GM23248 (cell line): ENCODE data around the gene FXYD3. TPM values are rescaled to one million over a fixed set of nuclear protein-coding genes. Genes with fewer than 3 reads are reported as not detected.
A peak's percentile ranks its signal among the peaks of the same experiment; 100 is the strongest.

Source experiments
- DNase-seq: peaks from one replicate; pipeline ENCODE4 v3.0.0-alpha.2; 2015
- H2AFZ ChIP-seq: fragments of 200-600 bp; sonication (generic); 2 replicates; pipeline ENCODE4 v1.6.1; 2016; ENCODE audit warnings: antibody characterized with exemption
- H3F3A ChIP-seq: fragments of 200-600 bp; sonication (generic); 2 replicates; pipeline ENCODE4 v1.6.1; 2016; ENCODE audit warnings: mild to moderate bottlenecking, antibody characterized with exemption, mixed run types; ENCODE audit not compliant: insufficient read depth
- H3K27ac ChIP-seq: fragments of 200-600 bp; sonication (generic); 2 replicates; pipeline ENCODE4 v1.5.1; 2016; ENCODE audit warnings: mild to moderate bottlenecking
- H3K27me3 ChIP-seq: fragments of 200-600 bp; sonication (generic); replicated peaks from 2 replicates; pipeline ENCODE4 v1.6.1; 2016; ENCODE audit warnings: mild to moderate bottlenecking; ENCODE audit not compliant: insufficient read depth
- H3K36me3 ChIP-seq: fragments of 200-600 bp; sonication (generic); 2 replicates; pipeline ENCODE4 v1.6.1; 2016; ENCODE audit warnings: low read depth, mild to moderate bottlenecking
- H3K4me1 ChIP-seq: fragments of 200-600 bp; sonication (generic); 2 replicates; pipeline ENCODE4 v1.6.1; 2016; ENCODE audit warnings: mild to moderate bottlenecking; ENCODE audit not compliant: insufficient read depth
- H3K4me2 ChIP-seq: fragments of 200-600 bp; sonication (generic); one replicate; pipeline ENCODE4 v1.6.1; 2016; ENCODE audit warnings: mild to moderate bottlenecking; ENCODE audit not compliant: unreplicated experiment
- H3K4me3 ChIP-seq: fragments of 200-600 bp; sonication (generic); 2 replicates; pipeline ENCODE4 v1.5.1; 2016; ENCODE audit warnings: mild to moderate bottlenecking
- H3K79me2 ChIP-seq: fragments of 200-600 bp; sonication (generic); 2 replicates; pipeline ENCODE4 v1.6.1; 2016; ENCODE audit warnings: mild to moderate bottlenecking; ENCODE audit not compliant: insufficient read depth
- H3K9ac ChIP-seq: fragments of 200-600 bp; sonication (generic); 2 replicates; pipeline ENCODE4 v1.6.1; 2016; ENCODE audit warnings: mild to moderate bottlenecking
- H3K9me2 ChIP-seq: fragments of 200-600 bp; sonication (generic); 2 replicates; pipeline ENCODE4 v1.6.1; 2016; ENCODE audit warnings: mixed run types, mild to moderate bottlenecking, moderate library complexity; ENCODE audit not compliant: insufficient read depth
- H3K9me3 ChIP-seq: fragments of 200-600 bp; sonication (generic); one replicate; pipeline ENCODE4 v1.6.1; 2017; ENCODE audit warnings: low read depth
- H4K20me1 ChIP-seq: fragments of 200-600 bp; sonication (generic); 2 replicates; pipeline ENCODE4 v1.6.0; 2016; ENCODE audit not compliant: insufficient read depth
- EZH2 ChIP-seq: fragments of 200-600 bp; sonication (generic); IDR thresholded peaks from 2 replicates; pipeline ENCODE4 v1.6.1; 2018; ENCODE audit warnings: antibody characterized with exemption, mild to moderate bottlenecking; ENCODE audit not compliant: insufficient read depth, poor library complexity, severe bottlenecking
- EZH2phosphoT487 ChIP-seq: fragments of 200-600 bp; sonication (generic); IDR thresholded peaks from 2 replicates; pipeline ENCODE4 v1.6.1; 2018; ENCODE audit warnings: antibody characterized with exemption, moderate library complexity, mild to moderate bottlenecking, low read depth; ENCODE audit not compliant: insufficient read depth
- WGBS, 2 experiments: methylation state at CpG; one replicate each; pipeline ENCODE4 v1.1.6; 2015 to 2017; ENCODE audit warnings: low lambda C conversion rate in 2 of 2, low coverage in 1 of 2; ENCODE audit errors: missing lambda C conversion rate in 2 of 2; 5-methylcytosine and 5-hydroxymethylcytosine counted together
- in situ Hi-C: fragments of 300-500 bp; cut with MboI; formaldehyde crosslinking; loops from 2 replicates; pipeline ENCODE4 v1.15.0; 2020
- polyA plus RNA-seq: library from polyadenylated mRNA; unstranded; fragments of >200 nt; fragmentation: Nextera tagmentation; extraction: Ambion mirVana; gene quantifications from 2 replicates; pipeline ENCODE4 v1.2.1, GENCODE V29; 2016
- total RNA-seq: library from RNA; depleted of rRNA; stranded (reverse); fragments of >200 nt; shearing (Covaris generic); gene quantifications from 2 replicates; pipeline ENCODE4 v1.2.3, GENCODE V29; 2014

The FXYD3 gene
- total and polyA plus RNA-seq, 2 experiments from 2014 or later = not detected

DNA sequence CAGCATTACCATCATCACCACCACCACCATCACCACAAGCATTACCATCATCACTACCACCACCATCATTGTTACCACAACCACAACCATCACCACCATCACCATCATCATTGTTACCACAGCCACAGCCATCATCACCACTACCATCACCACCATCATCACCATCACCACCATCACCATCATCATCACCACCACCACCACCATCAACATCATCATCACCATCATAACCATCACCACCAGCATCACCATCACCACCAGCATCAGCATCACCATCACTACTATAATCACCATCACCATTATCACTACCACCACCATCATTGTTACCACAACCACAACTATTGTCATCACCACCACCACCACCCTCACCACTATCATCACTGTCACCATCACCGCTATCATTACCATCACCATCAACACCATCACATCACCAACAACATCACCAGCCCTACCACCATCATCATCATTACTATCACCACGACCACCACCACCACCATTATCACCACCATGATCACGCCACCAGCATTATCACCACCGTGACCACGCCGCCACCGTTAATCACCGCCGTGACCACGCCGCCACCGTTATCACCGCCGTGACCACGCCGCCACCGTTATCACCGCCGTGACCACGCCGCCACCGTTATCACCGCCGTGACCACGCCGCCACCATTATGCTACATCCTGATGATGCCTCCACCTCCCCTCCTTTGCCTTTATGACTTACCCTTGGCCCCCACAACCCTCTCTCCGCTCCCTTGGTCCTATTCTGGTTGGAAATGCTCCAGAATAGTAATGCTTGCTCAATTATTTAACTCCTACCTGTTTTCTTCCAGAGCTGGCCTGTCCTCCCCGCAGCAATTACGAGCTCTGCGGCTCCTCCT, 10.0 kb upstream of the FXYD3 start:
- no peaks in the 10 kb centered on the region for H3K9me2 ChIP-seq
- H3K9me3 ChIP-seq = no peaks in the 10 kb centered on the region
- no peak overlapping the region for H3K9ac ChIP-seq
- no peaks in the 10 kb centered on the region for H3K36me3 ChIP-seq
- H3K4me1 ChIP-seq = no peaks in the 10 kb centered on the region
- H3K4me2 ChIP-seq = no peak overlapping the region
- DNase-seq = no peak
- in situ Hi-C loops = no loop called here
- H3K27me3 ChIP-seq = peaks cover 3% of the 10 kb centered on the region; the same call in 1 of the 2 replicates
- H3K27ac ChIP-seq = no peak overlapping the region
- no peaks in the 10 kb centered on the region for H3K79me2 ChIP-seq
- WGBS, 2 experiments = 85 to 87% methylated on average over 24 to 30 of the region's 30 CpGs
- no peak overlapping the region for H3K4me3 ChIP-seq
- no peak for TF ChIP-seq EZH2phosphoT487
- no peak for TF ChIP-seq EZH2
- no peaks in the 10 kb centered on the region for H3F3A ChIP-seq
- no peaks in the 10 kb centered on the region for H4K20me1 ChIP-seq
- H2AFZ ChIP-seq = no peak overlapping the region

DNA sequence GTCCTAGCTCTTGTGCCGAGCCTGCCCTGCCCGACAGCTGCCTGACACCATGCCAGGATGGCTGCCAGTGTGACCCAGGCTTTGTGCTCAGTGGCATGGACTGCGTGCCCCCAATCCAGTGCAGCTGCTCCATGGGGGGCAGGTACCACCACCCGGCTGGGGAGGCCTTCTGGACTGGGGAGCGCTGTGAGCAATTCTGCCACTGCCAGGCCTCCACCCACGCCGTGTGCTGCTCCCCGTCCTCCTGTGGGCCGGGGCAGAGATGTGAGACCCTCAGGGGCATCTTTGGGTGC, 9.4 kb upstream of the FXYD3 start:
- Histone ChIP-seq H3K9ac (no peak overlapping the region), H3K4me2 (no peak overlapping the region), H3K27me3 (peaks cover 6% of the 10 kb centered on the region; the same call in 1 of the 2 replicates), H4K20me1 (no peaks in the 10 kb centered on the region), H3K79me2 (no peaks in the 10 kb centered on the region), H2AFZ (no peak overlapping the region), H3K27ac (no peak overlapping the region), H3K9me3 (no peaks in the 10 kb centered on the region), H3K4me1 (no peaks in the 10 kb centered on the region), H3K36me3 (no peaks in the 10 kb centered on the region), H3K4me3 (no peak overlapping the region), H3F3A (no peaks in the 10 kb centered on the region), H3K9me2 (no peaks in the 10 kb centered on the region)
- TF ChIP-seq EZH2phosphoT487 (no peak), EZH2 (no peak)
- in situ Hi-C loops = no loop called here
- 73 to 77% methylated on average over 9 of the region's 9 CpGs for WGBS, 2 experiments
- DNase-seq = no peak

DNA sequence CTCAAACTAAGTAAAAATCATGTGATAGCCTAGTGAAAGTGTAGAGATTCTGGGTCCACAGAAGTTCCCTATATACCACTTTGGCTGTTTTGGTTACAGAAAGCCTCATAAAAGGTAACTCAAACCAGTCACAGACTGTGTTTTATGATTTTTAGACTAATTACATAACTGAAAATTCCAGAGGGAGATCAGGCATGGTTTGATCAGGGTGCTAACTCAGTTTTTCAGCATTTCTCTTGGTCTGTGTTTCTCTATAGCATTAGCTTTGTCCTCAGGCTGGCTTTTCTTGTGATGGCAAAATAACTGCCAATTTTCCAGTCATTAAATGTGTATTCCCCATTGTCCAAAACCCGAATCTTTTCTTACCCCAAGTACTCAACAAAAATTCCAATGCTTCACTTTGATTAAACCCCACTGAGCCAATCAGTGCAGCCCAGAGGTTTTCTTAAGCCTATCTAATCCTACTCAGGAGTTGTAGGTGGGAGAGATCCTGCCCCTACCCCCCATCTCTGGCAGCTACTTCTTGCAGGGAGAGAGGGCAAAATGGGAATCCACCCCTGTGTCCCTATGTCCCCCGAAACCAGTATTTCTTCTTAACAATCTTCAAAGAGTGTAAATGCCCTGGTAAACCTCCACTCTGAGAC, 8.6 kb upstream of the FXYD3 start:
- no peak overlapping the region for H3K4me3 ChIP-seq
- WGBS, 2 experiments = 45 to 50% methylated on average over 2 of the region's 2 CpGs
- H3K27ac ChIP-seq = no peak overlapping the region
- no peaks in the 10 kb centered on the region for H3K36me3 ChIP-seq
- no peaks in the 10 kb centered on the region for H3K9me3 ChIP-seq
- H3K4me1 ChIP-seq = no peaks in the 10 kb centered on the region
- H2AFZ ChIP-seq = no peak overlapping the region
- in situ Hi-C loops = no loop called here
- no peaks in the 10 kb centered on the region for H3F3A ChIP-seq
- TF ChIP-seq EZH2phosphoT487 = no peak
- no peak for TF ChIP-seq EZH2
- no peaks in the 10 kb centered on the region for H3K9me2 ChIP-seq
- no peak overlapping the region for H3K9ac ChIP-seq
- H4K20me1 ChIP-seq = no peaks in the 10 kb centered on the region
- no peak for DNase-seq
- peaks cover 6% of the 10 kb centered on the region; the same call in 1 of the 2 replicates for H3K27me3 ChIP-seq
- no peaks in the 10 kb centered on the region for H3K79me2 ChIP-seq
- no peak overlapping the region for H3K4me2 ChIP-seq

DNA sequence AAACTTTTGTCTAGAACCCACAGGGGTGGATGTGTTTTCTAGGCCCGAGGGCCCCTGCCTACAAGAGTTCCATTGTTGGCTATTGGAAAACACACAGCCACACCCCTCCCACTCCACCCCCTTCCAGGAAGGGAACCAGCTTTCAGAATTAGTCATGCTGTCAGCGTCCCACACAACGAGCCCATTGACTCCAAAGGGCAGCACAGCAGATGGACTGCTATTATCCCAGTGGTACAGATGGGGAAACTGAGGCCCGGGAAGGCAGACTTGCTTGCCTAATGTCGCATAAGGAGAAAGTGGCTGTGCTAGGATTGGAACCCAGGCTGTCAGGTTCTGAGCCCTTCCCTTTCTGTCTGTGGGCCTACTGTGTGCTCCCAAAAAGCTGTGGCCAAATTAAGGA, 8.1 kb upstream of the FXYD3 start:
- Histone ChIP-seq H3K9me2 (no peaks in the 10 kb centered on the region), H2AFZ (no peak overlapping the region), H4K20me1 (no peaks in the 10 kb centered on the region), H3K4me3 (no peak overlapping the region), H3K4me1 (no peaks in the 10 kb centered on the region), H3K36me3 (no peaks in the 10 kb centered on the region), H3F3A (no peaks in the 10 kb centered on the region), H3K27me3 (peaks cover 6% of the 10 kb centered on the region; the same call in 1 of the 2 replicates), H3K27ac (no peak overlapping the region), H3K9ac (no peak overlapping the region), H3K4me2 (no peak overlapping the region), H3K9me3 (no peaks in the 10 kb centered on the region), H3K79me2 (no peaks in the 10 kb centered on the region)
- WGBS, 2 experiments = 9 to 15% methylated on average over 5 of the region's 5 CpGs
- TF ChIP-seq EZH2 (no peak), EZH2phosphoT487 (no peak)
- DNase-seq = peak; percentile 55
- in situ Hi-C loops = no loop called here
